ENCODE data around the gene AKNA. TPM values are rescaled to one million over a fixed set of nuclear protein-coding genes. Genes with fewer than 3 reads are reported as not detected.

The AKNA gene
- total and polyA plus RNA-seq, 2 of the 8 experiments (the other 6 are each of a cell fraction or from before 2014, with no cell fraction given): 21.0 to 27.4 TPM

DNA sequence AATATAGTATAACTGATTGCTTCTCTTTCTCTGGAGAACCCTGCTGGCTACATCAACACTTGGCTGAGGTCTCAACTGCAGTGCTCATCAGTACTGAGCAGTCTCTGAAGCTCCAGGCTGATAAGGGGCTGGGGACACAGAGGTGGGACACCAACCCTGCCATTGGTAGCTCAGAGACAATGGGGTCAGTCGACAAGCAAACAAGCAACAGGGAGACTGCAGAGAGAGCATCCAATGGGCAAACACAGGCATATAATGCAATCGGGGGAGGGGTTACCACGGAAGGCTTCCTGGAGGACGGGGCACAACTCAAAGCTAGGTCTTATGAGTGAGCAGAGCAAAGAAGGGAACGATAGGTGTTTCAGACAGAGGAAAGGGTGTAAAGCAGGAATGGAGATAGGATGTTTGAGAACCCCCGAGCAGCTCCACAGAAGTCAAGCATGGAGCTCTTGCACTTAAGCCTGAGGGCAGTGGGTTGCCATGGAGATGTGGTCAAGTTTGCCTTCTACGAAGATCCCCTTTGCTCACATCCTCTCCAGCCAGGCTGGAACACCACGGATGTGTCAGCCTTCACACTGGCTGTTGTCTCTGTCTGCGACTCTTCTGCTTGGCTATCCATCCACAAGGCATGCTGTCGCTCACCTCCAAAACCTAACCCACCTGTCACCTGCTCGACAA lies 21.5 kb upstream of the AKNA start:
- H3K56ac ChIP-seq (replicated peaks; ENCODE audit: insufficient read length, low read depth, low read length): no peak overlapping the region
- H3K9ac ChIP-seq (replicated peaks in 1 of 4; ENCODE audit: extremely low read depth in 1 of 4, low read depth in 3 of 4, low read length in 3 of 4): peak overlapping the region in 1 of 4 experiments; percentile 47; a peak in 1 of 7 replicates
- no peaks in the 10 kb centered on the region for H4K20me1 ChIP-seq (replicated peaks in 1 of 2; ENCODE audit: control insufficient read depth in 1 of 2, insufficient read depth in 2 of 2, low read length in 2 of 2)
- peak overlapping the region; percentile 19; the same call in 1 of the 2 replicates for H2BK5ac ChIP-seq (ENCODE audit: low read depth, low read length)
- H4K8ac ChIP-seq (ENCODE audit: extremely low read depth, insufficient read depth, low read length): no peak overlapping the region; the same call in 1 of the 2 replicates
- H3K9me3 ChIP-seq (ENCODE audit: insufficient read depth in 2 of 2, low read depth in 1 of 2, low read length in 1 of 2): no peaks in the 10 kb centered on the region
- H3K79me1 ChIP-seq (ENCODE audit: low read depth, low read length): no peaks in the 10 kb centered on the region
- no peak overlapping the region for H4K5ac ChIP-seq (ENCODE audit: insufficient read length, low read depth, low read length)
- H3K4me1 ChIP-seq (replicated peaks in 1 of 4; ENCODE audit: control insufficient read depth in 3 of 4, insufficient read depth in 4 of 4, low read length in 3 of 4): peaks cover 7 to 17% (median 9%) of the 10 kb centered on the region in 4 experiments
- WGBS, 2 experiments (ENCODE audit: extremely low coverage in 1 of 2, insufficient coverage in 1 of 2, insufficient read length in 1 of 2, insufficient replicate concordance in 2 of 2, low coverage in 1 of 2, low lambda C conversion rate in 2 of 2, missing lambda C conversion rate in 1 of 2): 83% methylated on average over 11 of the region's 11 CpGs; no CpG with 5 or more reads in 1 of the 2 experiments
- ChIA-PET POLR2A (ENCODE audit: partially characterized antibody) (interaction anchor here (1.5 to 2.5 kb wide), 3 partner anchors 8 to 10 kb away, joined by 3 to 7 read pairs (median 4); no protein-coding TSS in a partner anchor), CTCF (ENCODE audit: partially characterized antibody) (interaction anchor here (0.8 to 11.0 kb wide), 14 partner anchors 18 to 497 kb away, joined by 3 to 271 read pairs (median 5); partner anchors contain the start of genes TEX48 and TEX53)
- no peak overlapping the region for H2AK5ac ChIP-seq (ENCODE audit: low read depth, low read length)
- no peaks in the 10 kb centered on the region for H3K27me3 ChIP-seq (replicated peaks in 1 of 4; ENCODE audit: control insufficient read depth in 3 of 4, extremely low read depth in 1 of 4, insufficient read depth in 3 of 4, low read length in 3 of 4)
- H3K18ac ChIP-seq (ENCODE audit: extremely low read depth, low read length): 0 out of 2 replicates have a peak overlapping the region, but pooled peaks have one; percentile 14
- no peak overlapping the region for H2BK20ac ChIP-seq (ENCODE audit: low read length)
- peak overlapping the region; percentile 75; the same call in 1 of the 2 replicates for H2BK15ac ChIP-seq (ENCODE audit: low read length)
- no peak overlapping the region for H2AFZ ChIP-seq (ENCODE audit: low read length)
- no peak overlapping the region for H3K27ac ChIP-seq (ENCODE audit: low read depth, low read length)
- H3K4me2 ChIP-seq (ENCODE audit: insufficient read depth in 1 of 2, low read depth in 2 of 2, low read length in 2 of 2): no peak overlapping the region
- no peak overlapping the region for H3K4ac ChIP-seq (replicated peaks; ENCODE audit: insufficient read length, low read depth, low read length)
- peak overlapping the region; percentile 7 for H2BK120ac ChIP-seq (replicated peaks; ENCODE audit: low read depth, low read length)
- FAIRE-seq (peak; percentile 66), DNase-seq (ENCODE audit: low read depth in 1 of 2, low spot score in 2 of 2) (no peak)
- H3K23me2 ChIP-seq (ENCODE audit: low read depth, low read length): no peaks in the 10 kb centered on the region
- no peak overlapping the region for H3K23ac ChIP-seq (ENCODE audit: insufficient read length)
- peak overlapping the region; percentile 36 for H4K91ac ChIP-seq (replicated peaks; ENCODE audit: insufficient read length, low read length)
- 0 out of 2 replicates have a peak overlapping the region, but pooled peaks have one; percentile 39 for H2BK12ac ChIP-seq (ENCODE audit: low read depth, low read length)
- H3K79me2 ChIP-seq (ENCODE audit: control insufficient read depth in 1 of 2, insufficient read depth in 2 of 2, low read length in 2 of 2): no peaks in the 10 kb centered on the region
- H3K4me3 ChIP-seq (ENCODE audit: extremely low read depth in 1 of 4, insufficient read depth in 2 of 4, low read depth in 3 of 4, low read length in 4 of 4): no peak overlapping the region
- H3K14ac ChIP-seq (ENCODE audit: insufficient read length): no peak overlapping the region
- H3K36me3 ChIP-seq (ENCODE audit: control insufficient read depth in 2 of 4, insufficient read depth in 4 of 4, low read length in 3 of 4): no peaks in the 10 kb centered on the region; a peak in 1 of 8 replicates
- TF ChIP-seq EP300 (IDR thresholded peaks at IDR 0.05; ENCODE audit: borderline replicate concordance in 1 of 2, low read depth in 2 of 2, low read length in 2 of 2) (no peak), ATF3 (IDR thresholded peaks at IDR 0.05; ENCODE audit: insufficient read depth, low read depth, low read length) (no peak), TAF7 (optimal IDR thresholded peaks at IDR 0.05; ENCODE audit: borderline replicate concordance, low read depth, low read length) (no peak), ZNF274 (IDR thresholded peaks at IDR 0.05; ENCODE audit: borderline replicate concordance, extremely low read depth, low read length) (no peak), HDAC6 (IDR thresholded peaks at IDR 0.05; ENCODE audit: low read depth, low read length) (no peak), SUZ12 (IDR thresholded peaks at IDR 0.05; ENCODE audit: low read length) (no peak), TEAD4 (IDR thresholded peaks at IDR 0.05; ENCODE audit: low read depth, low read length) (no peak), SRF (IDR thresholded peaks at IDR 0.05; ENCODE audit: low read depth, low read length) (no peak), SIN3A (conservative IDR thresholded peaks at IDR 0.05 in 1 of 2, IDR thresholded peaks at IDR 0.05 in 1 of 2; ENCODE audit: low read depth in 1 of 2, low read length in 2 of 2) (no peak), HDAC2 (IDR thresholded peaks at IDR 0.05; ENCODE audit: borderline replicate concordance in 1 of 2, low read depth in 2 of 2, low read length in 2 of 2) (no peak)
